MCF 10A (cell line): ENCODE data around the gene MRPL43. TPM values are rescaled to one million over a fixed set of nuclear protein-coding genes. Genes with fewer than 3 reads are reported as not detected.
A peak's percentile ranks its signal among the peaks of the same experiment; 100 is the strongest.

Experiments used
- BruUV-seq: library from RNA; stranded (reverse); fragments of 400-500 nt; replicated peaks from 2 replicates; lab custom pipeline; 2021; lab: Mats Ljungman, UMichigan
- CTCF ChIA-PET: fragments of 300-600 bp; sonication (Branson Sonifier 250); formaldehyde crosslinking; extraction: SDS; loops from one replicate; lab custom pipeline; 2021; ENCODE audit warnings: antibody characterized with exemption, inconsistent platforms; lab: Yijun Ruan, JAX
- POLR2A ChIA-PET: fragments of 300-600, 350-650 bp; sonication (Branson Sonifier 250); formaldehyde crosslinking; extraction: SDS; loops from one replicate; lab custom pipeline; 2020; ENCODE audit warnings: antibody characterized with exemption, inconsistent platforms; lab: Yijun Ruan, JAX
- DNase-seq: peaks from one replicate; pipeline ENCODE4 v3.0.0-alpha.2; 2018; ENCODE audit not compliant: unreplicated experiment
- H3K27ac Mint-ChIP-seq: one replicate; pipeline ENCODE4 v1.8.0; 2022; ENCODE audit warnings: mild to moderate bottlenecking, low read depth, mixed read lengths; ENCODE audit not compliant: unreplicated experiment
- H3K27me3 Mint-ChIP-seq: one replicate; pipeline ENCODE4 v1.8.0; 2022; ENCODE audit warnings: mixed read lengths; ENCODE audit not compliant: insufficient read depth, unreplicated experiment
- H3K36me3 Mint-ChIP-seq: one replicate; pipeline ENCODE4 v1.8.0; 2022; ENCODE audit warnings: mild to moderate bottlenecking, moderate library complexity, mixed read lengths; ENCODE audit not compliant: insufficient read depth, unreplicated experiment
- H3K4me1 Mint-ChIP-seq: one replicate; pipeline ENCODE4 v1.8.0; 2022; ENCODE audit warnings: mixed read lengths; ENCODE audit not compliant: insufficient read depth, unreplicated experiment
- H3K4me3 Mint-ChIP-seq: one replicate; pipeline ENCODE4 v1.8.0; 2022; ENCODE audit warnings: mild to moderate bottlenecking, moderate library complexity, mixed read lengths; ENCODE audit not compliant: unreplicated experiment
- H3K9me3 Mint-ChIP-seq: one replicate; pipeline ENCODE4 v1.8.0; 2022; ENCODE audit warnings: mixed read lengths; ENCODE audit not compliant: unreplicated experiment
- intact Hi-C: fragments of 100-400 bp; cut with micrococcal nuclease; formaldehyde crosslinking; loops from 2 replicates; pipeline ENCODE4 v1.14.1; 2022
- total RNA-seq: library from RNA; stranded (reverse); gene quantifications from 2 replicates; pipeline ENCODE4 v1.2.3, GENCODE V29; 2022
- TF ChIP-seq, protein P1 (sequence below): fragments of 200-600 bp; IDR thresholded peaks from one replicate; pipeline ENCODE4 v1.8.0; 2022; ENCODE audit warnings: antibody characterized with exemption, mild to moderate bottlenecking; ENCODE audit not compliant: unreplicated experiment

MRPL43 gene
- total RNA-seq, 1 experiment from 2014 or later = 64.8 TPM

- Mint-ChIP-seq H3K27me3 (no peaks in the 10 kb centered on the region), H3K27ac (no peak overlapping the region), H3K4me1 (peaks cover 5% of the 10 kb centered on the region), H3K9me3 (no peaks in the 10 kb centered on the region), H3K4me3 (no peak overlapping the region), H3K36me3 (peaks cover 22% of the 10 kb centered on the region)
- intact Hi-C loops = no loop called here
- no peak for DNase-seq
- CTCF ChIA-PET = no interaction called here
- POLR2A ChIA-PET = no interaction called here
- TF ChIP-seq, protein P1, sequence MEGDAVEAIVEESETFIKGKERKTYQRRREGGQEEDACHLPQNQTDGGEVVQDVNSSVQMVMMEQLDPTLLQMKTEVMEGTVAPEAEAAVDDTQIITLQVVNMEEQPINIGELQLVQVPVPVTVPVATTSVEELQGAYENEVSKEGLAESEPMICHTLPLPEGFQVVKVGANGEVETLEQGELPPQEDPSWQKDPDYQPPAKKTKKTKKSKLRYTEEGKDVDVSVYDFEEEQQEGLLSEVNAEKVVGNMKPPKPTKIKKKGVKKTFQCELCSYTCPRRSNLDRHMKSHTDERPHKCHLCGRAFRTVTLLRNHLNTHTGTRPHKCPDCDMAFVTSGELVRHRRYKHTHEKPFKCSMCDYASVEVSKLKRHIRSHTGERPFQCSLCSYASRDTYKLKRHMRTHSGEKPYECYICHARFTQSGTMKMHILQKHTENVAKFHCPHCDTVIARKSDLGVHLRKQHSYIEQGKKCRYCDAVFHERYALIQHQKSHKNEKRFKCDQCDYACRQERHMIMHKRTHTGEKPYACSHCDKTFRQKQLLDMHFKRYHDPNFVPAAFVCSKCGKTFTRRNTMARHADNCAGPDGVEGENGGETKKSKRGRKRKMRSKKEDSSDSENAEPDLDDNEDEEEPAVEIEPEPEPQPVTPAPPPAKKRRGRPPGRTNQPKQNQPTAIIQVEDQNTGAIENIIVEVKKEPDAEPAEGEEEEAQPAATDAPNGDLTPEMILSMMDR = no peak
- no TSS peak for BruUV-seq
Measured at GRCh38 chr10:100983868-100984671, 3.2 kb downstream of the MRPL43 start.

DNA sequence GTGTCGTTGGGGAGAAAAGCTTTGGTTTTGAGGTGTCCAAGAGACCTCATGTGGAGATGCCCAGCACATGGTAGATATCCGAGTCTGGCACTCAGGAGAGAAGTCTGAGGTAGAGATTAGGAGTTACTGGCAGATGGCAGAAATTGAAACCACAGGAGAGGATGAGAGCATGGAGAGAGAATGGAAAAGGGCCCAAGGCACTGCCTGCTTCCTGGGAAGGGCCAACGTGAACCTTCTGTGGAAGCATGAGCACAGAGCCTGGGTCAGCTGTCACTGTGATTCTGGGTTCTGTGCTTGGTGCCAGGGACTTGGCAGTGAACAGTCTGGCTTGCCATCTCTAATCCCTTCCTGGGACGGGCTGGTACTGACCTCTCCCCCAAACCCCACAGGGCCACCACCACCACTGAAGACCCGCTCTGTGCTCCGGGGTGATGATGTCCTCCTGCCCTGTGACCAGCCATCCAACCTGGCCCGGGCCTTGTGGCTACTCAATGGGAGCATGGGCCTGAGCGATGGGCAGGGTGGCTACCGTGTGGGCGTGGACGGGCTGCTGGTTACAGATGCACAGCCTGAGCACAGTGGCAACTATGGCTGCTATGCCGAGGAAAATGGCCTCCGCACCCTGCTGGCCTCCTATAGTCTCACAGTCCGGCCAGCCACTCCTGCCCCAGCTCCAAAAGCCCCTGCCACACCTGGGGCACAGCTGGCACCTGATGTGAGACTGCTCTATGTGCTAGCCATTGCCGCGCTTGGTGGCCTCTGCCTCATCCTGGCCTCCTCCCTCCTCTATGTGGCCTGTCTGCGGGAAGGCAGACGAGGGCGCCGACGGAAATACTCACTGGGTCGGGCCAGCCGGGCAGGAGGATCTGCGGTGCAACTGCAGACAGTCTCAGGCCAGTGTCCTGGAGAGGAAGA is 4.1 kb downstream of the MRPL43 start:
- Mint-ChIP-seq H3K27me3 (no peaks in the 10 kb centered on the region), H3K4me1 (peaks cover 5% of the 10 kb centered on the region), H3K9me3 (no peaks in the 10 kb centered on the region), H3K4me3 (no peak overlapping the region), H3K27ac (peak overlapping the region; percentile 36), H3K36me3 (peaks cover 22% of the 10 kb centered on the region)
- TF ChIP-seq, protein P1 = no peak
- BruUV-seq = no TSS peak
- POLR2A ChIA-PET = no interaction called here
- CTCF ChIA-PET = interaction anchor here (0.6 kb wide), 1 partner anchor 32 kb away, joined by 3 read pairs; no protein-coding TSS in a partner anchor
- intact Hi-C loops = no loop called here
- DNase-seq = no peak

GRCh38 chr10:100981178-100981772 is 6.0 kb downstream of the MRPL43 start:
- H3K4me1 Mint-ChIP-seq = no peaks in the 10 kb centered on the region
- TF ChIP-seq, protein P1 = no peak
- CTCF ChIA-PET = interaction anchor here (0.6 to 1.2 kb wide), 2 partner anchors 11 to 33 kb away, joined by 3 read pairs; no protein-coding TSS in a partner anchor
- intact Hi-C loops = no loop called here
- no peak overlapping the region for H3K4me3 Mint-ChIP-seq
- no TSS peak for BruUV-seq
- POLR2A ChIA-PET = interaction anchor here (0.7 to 1.2 kb wide), 2 partner anchors 62 to 99 kb away, joined by 3 to 4 read pairs; no protein-coding TSS in a partner anchor
- H3K27me3 Mint-ChIP-seq = no peaks in the 10 kb centered on the region
- H3K27ac Mint-ChIP-seq = no peak overlapping the region
- DNase-seq = no peak
- H3K36me3 Mint-ChIP-seq = peaks cover 28% of the 10 kb centered on the region
- H3K9me3 Mint-ChIP-seq = no peaks in the 10 kb centered on the region
